Measurements from ENCODE around the gene SEZ6L.

DNA sequence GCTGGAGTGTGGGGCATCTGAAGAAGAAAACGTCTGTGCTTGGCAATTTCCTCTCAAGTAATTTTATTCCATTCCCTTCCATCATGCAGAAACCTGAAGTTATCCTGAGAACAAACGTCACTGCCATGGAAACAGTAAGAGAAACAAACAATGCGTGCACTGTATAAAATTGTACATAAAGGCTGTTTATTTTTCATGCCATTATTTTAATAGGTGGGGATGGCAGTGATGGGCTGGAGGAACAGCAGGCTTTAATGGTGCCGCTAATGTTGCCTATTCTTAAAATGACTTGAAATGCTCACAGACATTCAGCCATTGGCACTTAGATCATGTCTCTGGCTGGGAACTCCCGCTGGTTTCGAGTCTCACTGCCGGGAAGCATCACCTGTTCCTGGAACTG lies 7.5 kb upstream of the SEZ6L start:
- TF ChIP-seq, protein P1, sequence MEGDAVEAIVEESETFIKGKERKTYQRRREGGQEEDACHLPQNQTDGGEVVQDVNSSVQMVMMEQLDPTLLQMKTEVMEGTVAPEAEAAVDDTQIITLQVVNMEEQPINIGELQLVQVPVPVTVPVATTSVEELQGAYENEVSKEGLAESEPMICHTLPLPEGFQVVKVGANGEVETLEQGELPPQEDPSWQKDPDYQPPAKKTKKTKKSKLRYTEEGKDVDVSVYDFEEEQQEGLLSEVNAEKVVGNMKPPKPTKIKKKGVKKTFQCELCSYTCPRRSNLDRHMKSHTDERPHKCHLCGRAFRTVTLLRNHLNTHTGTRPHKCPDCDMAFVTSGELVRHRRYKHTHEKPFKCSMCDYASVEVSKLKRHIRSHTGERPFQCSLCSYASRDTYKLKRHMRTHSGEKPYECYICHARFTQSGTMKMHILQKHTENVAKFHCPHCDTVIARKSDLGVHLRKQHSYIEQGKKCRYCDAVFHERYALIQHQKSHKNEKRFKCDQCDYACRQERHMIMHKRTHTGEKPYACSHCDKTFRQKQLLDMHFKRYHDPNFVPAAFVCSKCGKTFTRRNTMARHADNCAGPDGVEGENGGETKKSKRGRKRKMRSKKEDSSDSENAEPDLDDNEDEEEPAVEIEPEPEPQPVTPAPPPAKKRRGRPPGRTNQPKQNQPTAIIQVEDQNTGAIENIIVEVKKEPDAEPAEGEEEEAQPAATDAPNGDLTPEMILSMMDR (conservative IDR thresholded peaks at IDR 0.05; ENCODE audit: low read depth, low read length), result no peak
- TF ChIP-seq EZH2phosphoT487 (IDR thresholded peaks at IDR 0.05; ENCODE audit: borderline replicate concordance, low read length) (no peak), EZH2 (IDR thresholded peaks at IDR 0.05; ENCODE audit: low read length, unreplicated experiment) (no peak)
